H9 (cell line): Measurements from ENCODE around the gene KANSL3. TPM values are rescaled to one million over a fixed set of nuclear protein-coding genes. Genes with fewer than 3 reads are reported as not detected.
A peak's percentile ranks its signal among the peaks of the same experiment; 100 is the strongest.

Experiments
- DNase-seq: peaks from one replicate; pipeline ENCODE4 v3.0.0-alpha.2; 2017
- H2AFZ ChIP-seq: one replicate; pipeline ENCODE4 v1.6.1; 2013; ENCODE audit warnings: mild to moderate bottlenecking, low read length, control low read depth, moderate library complexity
- H2AK5ac ChIP-seq: 2 replicates; pipeline ENCODE4 v1.6.1; 2013; ENCODE audit warnings: low read length, control low read depth, mixed read lengths; ENCODE audit not compliant: insufficient read length
- H2BK120ac ChIP-seq: one replicate; pipeline ENCODE4 v1.6.1; 2013; ENCODE audit warnings: low read depth, mild to moderate bottlenecking, low read length, control low read depth, inconsistent platforms; ENCODE audit not compliant: poor library complexity, severe bottlenecking
- H2BK12ac ChIP-seq: 2 replicates; pipeline ENCODE4 v1.6.1; 2013; ENCODE audit warnings: low read length, control low read depth, mixed read lengths, low read depth; ENCODE audit not compliant: insufficient read length
- H2BK15ac ChIP-seq: 2 replicates; pipeline ENCODE4 v1.6.1; 2013; ENCODE audit warnings: low read depth, low read length, control low read depth
- H2BK20ac ChIP-seq: one replicate; pipeline ENCODE4 v1.6.1; 2013; ENCODE audit warnings: low read depth, mild to moderate bottlenecking, low read length, control low read depth, inconsistent platforms; ENCODE audit not compliant: poor library complexity, severe bottlenecking
- H2BK5ac ChIP-seq: 2 replicates; pipeline ENCODE4 v1.6.1; 2013; ENCODE audit warnings: low read length, control low read depth, mixed read lengths; ENCODE audit not compliant: insufficient read length
- H3K14ac ChIP-seq: 2 replicates; pipeline ENCODE4 v1.6.1; 2013; ENCODE audit warnings: low read length, control low read depth; ENCODE audit not compliant: insufficient read depth
- H3K18ac ChIP-seq: 2 replicates; pipeline ENCODE4 v1.6.1; 2013; ENCODE audit warnings: low read depth, mild to moderate bottlenecking, mixed read lengths, low read length, control low read depth; ENCODE audit not compliant: insufficient read length
- H3K23ac ChIP-seq: 2 replicates; pipeline ENCODE4 v1.6.1; 2013; ENCODE audit warnings: low read length, control low read depth, mixed read lengths, low read depth; ENCODE audit not compliant: insufficient read length
- H3K23me2 ChIP-seq: 2 replicates; pipeline ENCODE4 v1.6.1; 2013; ENCODE audit warnings: low read depth, mild to moderate bottlenecking, mixed read lengths, low read length, control low read depth; ENCODE audit not compliant: insufficient read length, poor library complexity, severe bottlenecking
- H3K27ac ChIP-seq: 2 replicates; pipeline ENCODE4 v1.5.1; 2013; ENCODE audit warnings: low read length, control low read depth, mixed read lengths, low read depth; ENCODE audit not compliant: insufficient read length
- H3K27me3 ChIP-seq: 2 replicates; pipeline ENCODE4 v1.6.1; 2013; ENCODE audit warnings: low read length, control low read depth, inconsistent platforms; ENCODE audit not compliant: insufficient read depth
- H3K4ac ChIP-seq: 2 replicates; pipeline ENCODE4 v1.6.1; 2013; ENCODE audit warnings: low read depth, mild to moderate bottlenecking, control low read depth, inconsistent platforms, low read length, moderate library complexity
- H3K4me1 ChIP-seq: 2 replicates; pipeline ENCODE4 v1.6.1; 2013; ENCODE audit warnings: low read length, control low read depth, inconsistent platforms; ENCODE audit not compliant: insufficient read depth
- H3K4me2 ChIP-seq: 2 replicates; pipeline ENCODE4 v1.6.1; 2013; ENCODE audit warnings: low read length, control low read depth, mixed read lengths; ENCODE audit not compliant: insufficient read length, insufficient read depth
- H3K56ac ChIP-seq: 2 replicates; pipeline ENCODE4 v1.6.1; 2013; ENCODE audit warnings: low read depth, mild to moderate bottlenecking, mixed read lengths, low read length, control low read depth; ENCODE audit not compliant: insufficient read length
- H3K79me1 ChIP-seq: 2 replicates; pipeline ENCODE4 v1.6.1; 2013; ENCODE audit warnings: low read depth, mild to moderate bottlenecking, moderate library complexity, low read length, control low read depth, inconsistent platforms; ENCODE audit not compliant: insufficient read depth, poor library complexity, severe bottlenecking
- H3K79me2 ChIP-seq: 2 replicates; pipeline ENCODE4 v1.6.1; 2013; ENCODE audit warnings: low read length, control low read depth, inconsistent platforms; ENCODE audit not compliant: insufficient read depth
- H3K9ac ChIP-seq: 2 replicates; pipeline ENCODE4 v1.6.1; 2013; ENCODE audit warnings: low read length, control low read depth, mixed read lengths; ENCODE audit not compliant: insufficient read length; ENCODE audit errors: extremely low read depth
- H3K9me3 ChIP-seq: one replicate; pipeline ENCODE4 v1.6.1; 2013; ENCODE audit warnings: low read depth, low read length, inconsistent platforms; ENCODE audit not compliant: control insufficient read depth
- H3T11ph ChIP-seq: one replicate; pipeline ENCODE4 v1.6.1; 2013; ENCODE audit warnings: mild to moderate bottlenecking, low read length, control low read depth, inconsistent platforms
- H4K20me1 ChIP-seq: one replicate; pipeline ENCODE4 v1.6.1; 2013; ENCODE audit not compliant: control insufficient read depth, insufficient read length, insufficient read depth
- H4K5ac ChIP-seq: 2 replicates; pipeline ENCODE4 v1.6.1; 2013; ENCODE audit warnings: low read depth, mild to moderate bottlenecking, mixed read lengths, low read length, control low read depth; ENCODE audit not compliant: insufficient read length
- H4K8ac ChIP-seq: replicated peaks from 2 replicates; pipeline ENCODE4 v1.6.1; 2013; ENCODE audit warnings: low read length, control low read depth, mixed read lengths, low read depth; ENCODE audit not compliant: insufficient read length
- H4K91ac ChIP-seq: 2 replicates; pipeline ENCODE4 v1.6.1; 2013; ENCODE audit warnings: low read depth, mild to moderate bottlenecking, moderate library complexity, mixed read lengths, low read length, control low read depth; ENCODE audit not compliant: insufficient read length
- H3K27ac Mint-ChIP-seq, 3 experiments: 2 replicates in 2 of 3; 3 replicates in 1 of 3; pipeline ENCODE4 v1.8.0; 2020 to 2021; ENCODE audit warnings: mixed read lengths in 3 of 3, mild to moderate bottlenecking in 1 of 3, moderate library complexity in 1 of 3
- H3K27me3 Mint-ChIP-seq: 2 replicates; pipeline ENCODE4 v1.8.0; 2021; ENCODE audit warnings: low read depth, mild to moderate bottlenecking, moderate library complexity, mixed read lengths
- H3K36me3 Mint-ChIP-seq, 3 experiments: 2 replicates in 2 of 3; 3 replicates in 1 of 3; pipeline ENCODE4 v1.8.0; 2020 to 2021; ENCODE audit warnings: low read depth in 3 of 3, mixed read lengths in 3 of 3; ENCODE audit not compliant: insufficient read depth in 1 of 3
- H3K4me1 Mint-ChIP-seq, 2 experiments: 2 replicates each; pipeline ENCODE4 v1.8.0; 2020; ENCODE audit warnings: mixed read lengths in 2 of 2
- H3K4me3 Mint-ChIP-seq, 2 experiments: 2 replicates in 1 of 2; 3 replicates in 1 of 2; pipeline ENCODE4 v1.8.0; 2020 to 2021; ENCODE audit warnings: mild to moderate bottlenecking in 2 of 2, mixed read lengths in 2 of 2, moderate library complexity in 1 of 2
- H3K9me3 Mint-ChIP-seq, 2 experiments: 2 replicates in 1 of 2; 3 replicates in 1 of 2; pipeline ENCODE4 v1.8.0; 2020; ENCODE audit warnings: mild to moderate bottlenecking in 2 of 2, mixed read lengths in 2 of 2, moderate library complexity in 1 of 2
- WGBS: extraction: QIAGEN DNeasy Blood & Tissue Kit; methylation state at CpG from one replicate; pipeline ENCODE4 v1.1.7; 2013; ENCODE audit warnings: missing lambda C conversion rate, low lambda C conversion rate, mixed read lengths; ENCODE audit not compliant: insufficient read length; ENCODE audit errors: extremely low coverage; 5-methylcytosine and 5-hydroxymethylcytosine counted together
- total RNA-seq: library from RNA; stranded (reverse); gene quantifications from 2 replicates; pipeline ENCODE4 v1.2.1, GENCODE V29; 2021
- TF ChIP-seq, protein P1 (sequence below): fragments of 200-600 bp; sonication (generic); conservative IDR thresholded peaks from 3 replicates; pipeline ENCODE4 v1.8.0; 2021; ENCODE audit warnings: antibody characterized with exemption, mild to moderate bottlenecking

Gene KANSL3
- total RNA-seq, 1 experiment from 2014 or later = 35.7 TPM

DNA sequence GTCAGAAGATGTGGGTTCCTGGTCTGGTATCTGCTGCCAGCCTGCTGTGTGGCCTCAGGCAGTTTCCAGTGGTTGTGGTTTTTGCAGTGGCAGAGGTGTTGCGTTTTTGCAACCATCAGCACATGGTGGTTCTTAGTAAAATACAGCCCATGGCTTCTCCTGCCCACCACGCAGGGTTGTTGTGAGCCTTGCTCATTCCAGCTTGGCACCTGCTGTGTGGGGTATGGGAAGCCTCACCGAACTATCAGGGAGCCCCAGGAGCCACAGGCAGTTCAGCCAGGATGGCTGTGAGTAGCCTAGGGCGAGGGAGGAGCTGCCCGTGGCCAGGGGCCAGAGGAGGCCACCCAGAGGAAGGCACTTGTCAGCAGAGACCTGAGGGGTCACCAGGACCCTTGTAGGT is 91.8 kb downstream of the KANSL3 start:
- Histone ChIP-seq H3K27ac (no peak overlapping the region), H2AK5ac (no peak overlapping the region), H2BK15ac (no peak overlapping the region), H3K79me1 (no peaks in the 10 kb centered on the region), H3K18ac (no peak overlapping the region), H3K4me2 (no peak overlapping the region), H3T11ph (no peak overlapping the region), H2AFZ (no peak overlapping the region), H3K9me3 (no peaks in the 10 kb centered on the region), H3K27me3 (no peaks in the 10 kb centered on the region), H2BK20ac (no peak overlapping the region), H3K23me2 (no peaks in the 10 kb centered on the region), H4K8ac (no peak overlapping the region), H3K23ac (no peak overlapping the region), H3K56ac (no peak overlapping the region), H3K79me2 (no peaks in the 10 kb centered on the region), H3K4ac (no peak overlapping the region), H4K91ac (no peak overlapping the region), H3K4me1 (no peaks in the 10 kb centered on the region), H2BK12ac (no peak overlapping the region), H3K14ac (no peak overlapping the region), H4K5ac (no peak overlapping the region), H2BK5ac (no peak overlapping the region), H4K20me1 (no peaks in the 10 kb centered on the region), H3K9ac (no peak overlapping the region), H2BK120ac (no peak overlapping the region)
- H3K36me3 Mint-ChIP-seq = peaks cover 4 to 10% (median 5%) of the 10 kb centered on the region in 3 experiments
- no CpG with 5 or more reads among the region's 5 CpGs for WGBS
- H3K4me1 Mint-ChIP-seq = peaks cover 11 to 20% of the 10 kb centered on the region in 2 experiments
- no peak for DNase-seq
- no peak overlapping the region for H3K27ac Mint-ChIP-seq
- H3K9me3 Mint-ChIP-seq = peaks cover 4 to 5% of the 10 kb centered on the region in 2 experiments; a peak in 3 of 5 replicates
- peaks cover 29% of the 10 kb centered on the region for H3K27me3 Mint-ChIP-seq
- TF ChIP-seq, protein P1, sequence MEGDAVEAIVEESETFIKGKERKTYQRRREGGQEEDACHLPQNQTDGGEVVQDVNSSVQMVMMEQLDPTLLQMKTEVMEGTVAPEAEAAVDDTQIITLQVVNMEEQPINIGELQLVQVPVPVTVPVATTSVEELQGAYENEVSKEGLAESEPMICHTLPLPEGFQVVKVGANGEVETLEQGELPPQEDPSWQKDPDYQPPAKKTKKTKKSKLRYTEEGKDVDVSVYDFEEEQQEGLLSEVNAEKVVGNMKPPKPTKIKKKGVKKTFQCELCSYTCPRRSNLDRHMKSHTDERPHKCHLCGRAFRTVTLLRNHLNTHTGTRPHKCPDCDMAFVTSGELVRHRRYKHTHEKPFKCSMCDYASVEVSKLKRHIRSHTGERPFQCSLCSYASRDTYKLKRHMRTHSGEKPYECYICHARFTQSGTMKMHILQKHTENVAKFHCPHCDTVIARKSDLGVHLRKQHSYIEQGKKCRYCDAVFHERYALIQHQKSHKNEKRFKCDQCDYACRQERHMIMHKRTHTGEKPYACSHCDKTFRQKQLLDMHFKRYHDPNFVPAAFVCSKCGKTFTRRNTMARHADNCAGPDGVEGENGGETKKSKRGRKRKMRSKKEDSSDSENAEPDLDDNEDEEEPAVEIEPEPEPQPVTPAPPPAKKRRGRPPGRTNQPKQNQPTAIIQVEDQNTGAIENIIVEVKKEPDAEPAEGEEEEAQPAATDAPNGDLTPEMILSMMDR = no peak
- peak overlapping the region in 1 of 2 experiments; percentile 51; a peak in 1 of 5 replicates for H3K4me3 Mint-ChIP-seq

Other genes starting within 250 kb of the KANSL3 start
- not detected in 2 replicates for gene NEURL3, start 133.0 kb downstream of the KANSL3 start, total RNA-seq
- gene ARID5A, start 101.6 kb downstream of the KANSL3 start, total RNA-seq = 3.8 and 4.5 TPM in 2 replicates
- 0.83 and 1.2 TPM in 2 replicates for gene FER1L5, start 4.5 kb upstream of the KANSL3 start, total RNA-seq
- gene LMAN2L, start 101.8 kb upstream of the KANSL3 start, total RNA-seq = 17.6 and 18.8 TPM in 2 replicates
- 8.5 and 8.9 TPM in 2 replicates for gene CNNM4, start 122.6 kb upstream of the KANSL3 start, total RNA-seq
- gene CNNM3, start 178.0 kb upstream of the KANSL3 start, total RNA-seq = 22.8 and 25.0 TPM in 2 replicates
- gene ANKRD23, start 205.7 kb upstream of the KANSL3 start, total RNA-seq = 2.3 and 2.4 TPM in 2 replicates
- 13.0 and 13.9 TPM in 2 replicates for gene ANKRD39, start 219.7 kb upstream of the KANSL3 start, total RNA-seq
- 81.6 and 87.2 TPM in 2 replicates for gene SEMA4C, start 231.8 kb upstream of the KANSL3 start, total RNA-seq